GM12891 (cell line): ENCODE data around the gene SPTBN5.
"Not testable (repeated sequence)": the region's sequence is repeated elsewhere in the genome, so short reads cannot be mapped to it uniquely, and the experiment has no call there.

Source experiments
- DNase-seq: peaks from one replicate; pipeline ENCODE4 v3.0.0; 2011; ENCODE audit warnings: low spot score; ENCODE audit not compliant: insufficient read length
- FAIRE-seq: peaks from 2 replicates; lab custom pipeline; 2011; peaks lifted over from hg19 to GRCh38; lab: Jason Lieb, UNC
- PAX5 ChIP-seq: IDR thresholded peaks from 2 replicates; pipeline ENCODE4 v1.6.1; 2011; ENCODE audit warnings: low read length, moderate library complexity, mild to moderate bottlenecking; ENCODE audit not compliant: insufficient read depth, severe bottlenecking
- POLR2A ChIP-seq: IDR thresholded peaks from 2 replicates; pipeline ENCODE4 v1.6.1; 2011; ENCODE audit warnings: low read depth, low read length, control low read depth
- POLR2AphosphoS5 ChIP-seq: IDR thresholded peaks from 2 replicates; pipeline ENCODE4 v1.6.1; 2011; ENCODE audit warnings: low read depth, low read length, control low read depth
- POU2F2 ChIP-seq: IDR thresholded peaks from 2 replicates; pipeline ENCODE4 v1.6.1; 2011; ENCODE audit warnings: low read depth, mild to moderate bottlenecking, control low read depth, low read length, moderate library complexity
- SPI1 ChIP-seq: IDR thresholded peaks from 2 replicates; pipeline ENCODE4 v1.6.1; 2011; ENCODE audit warnings: low read depth, low read length, control low read depth
- TAF1 ChIP-seq: IDR thresholded peaks from 2 replicates; pipeline ENCODE4 v1.6.1; 2011; ENCODE audit warnings: low read depth, low read length, control low read depth

The SPTBN5 gene

DNA sequence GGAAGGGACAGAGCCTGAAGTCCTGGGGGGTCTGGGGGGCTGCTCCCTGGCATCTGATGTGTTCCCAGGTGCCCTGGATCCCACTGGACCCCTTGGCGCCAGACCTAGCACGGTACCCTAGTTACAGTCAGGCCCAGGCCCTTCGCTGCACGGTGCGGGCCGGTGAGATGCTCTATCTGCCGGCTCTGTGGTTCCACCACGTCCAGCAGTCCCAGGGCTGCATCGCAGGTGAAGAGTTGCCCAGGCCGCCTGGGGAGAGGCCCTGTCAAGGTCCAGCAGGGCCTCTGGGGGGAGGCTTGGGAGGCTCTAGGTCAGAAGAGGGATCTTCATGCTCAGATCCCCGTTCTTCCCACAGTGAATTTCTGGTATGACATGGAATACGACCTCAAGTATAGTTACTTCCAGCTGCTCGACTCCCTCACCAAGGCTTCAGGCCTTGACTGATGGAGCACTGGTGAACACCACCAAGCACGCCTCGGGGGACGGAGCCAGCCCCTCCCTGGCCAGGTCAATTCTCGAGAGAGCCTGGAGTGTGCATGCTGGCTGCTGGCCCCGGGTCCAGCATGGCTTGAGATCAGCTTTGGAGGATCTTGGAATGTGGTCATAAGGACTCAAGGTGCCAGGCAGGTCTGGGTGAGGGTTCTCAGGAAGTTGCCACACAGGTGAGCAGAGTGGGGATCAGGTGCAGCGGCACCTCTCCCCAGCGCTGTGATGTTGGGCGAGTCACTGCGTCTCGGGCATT, 57.0 kb downstream of the SPTBN5 start:
- DNase-seq: no peak
- TF ChIP-seq PAX5: no peak
- no peak for FAIRE-seq

DNA sequence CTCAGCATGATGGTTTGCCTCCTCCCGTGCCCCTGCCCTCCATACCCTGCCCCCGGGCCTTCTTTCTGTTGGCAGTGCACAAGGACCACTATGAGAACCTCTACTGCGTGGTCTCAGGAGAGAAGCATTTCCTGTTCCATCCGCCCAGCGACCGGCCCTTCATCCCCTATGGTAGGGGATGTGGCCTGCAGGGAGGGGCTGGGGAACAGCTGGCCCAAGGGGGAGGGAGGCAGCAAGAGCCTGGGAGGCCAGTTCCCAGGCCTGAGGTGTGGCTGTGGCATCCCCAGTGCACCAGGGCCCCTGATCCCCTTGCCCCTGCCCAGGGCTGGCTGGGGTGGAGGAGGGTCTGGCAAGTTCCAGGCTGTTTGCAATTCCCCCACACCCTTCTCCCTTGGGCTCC, 57.8 kb downstream of the SPTBN5 start:
- FAIRE-seq: no peak
- TF ChIP-seq POLR2AphosphoS5 (no peak), PAX5 (no peak), POU2F2 (no peak), SPI1 (no peak), POLR2A (no peak), TAF1 (no peak)
- no peak for DNase-seq

- DNase-seq: no peak
- no peak for FAIRE-seq
- TF ChIP-seq TAF1 (no peak), POLR2A (no peak), PAX5 (no peak), POLR2AphosphoS5 (no peak), SPI1 (no peak), POU2F2 (no peak)
These were observed 59.8 kb downstream of the SPTBN5 start for GRCh38 chr15:41834096-41834495.

DNA sequence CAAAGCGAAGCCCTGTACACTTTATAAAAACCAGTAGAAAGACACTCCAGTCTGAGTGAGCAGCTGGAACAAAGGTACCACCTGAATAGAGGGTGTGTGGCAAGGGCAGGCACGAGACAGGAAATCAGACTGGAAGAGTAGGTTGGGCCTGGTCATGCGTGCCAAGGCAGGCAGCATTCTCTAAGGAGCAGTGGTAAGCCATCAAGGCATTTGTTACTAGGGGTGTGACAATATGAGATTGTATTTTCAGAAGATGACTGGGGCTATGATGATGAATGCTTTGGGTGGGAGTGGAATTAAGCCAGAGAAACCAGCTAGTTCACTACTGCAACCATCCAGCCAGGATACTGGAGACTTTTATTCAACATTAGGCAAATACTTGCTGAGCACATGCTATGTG, 61.0 kb downstream of the SPTBN5 start:
- FAIRE-seq: peak; percentile 74
- TF ChIP-seq POLR2AphosphoS5 (no peak), POLR2A (no peak), PAX5 (no peak), SPI1 (no peak), TAF1 (no peak), POU2F2 (no peak)
- no peak for DNase-seq

- DNase-seq: no peak
- no peak for FAIRE-seq
- TF ChIP-seq POU2F2 (no peak), SPI1 (no peak), POLR2AphosphoS5 (no peak), POLR2A (no peak), PAX5 (no peak), TAF1 (no peak)
These were observed 61.6 kb downstream of the SPTBN5 start for GRCh38 chr15:41832208-41832607.

GRCh38 chr15:41831291-41831690, 62.6 kb downstream of the SPTBN5 start:
- FAIRE-seq: peak; percentile 66

GRCh38 chr15:41829959-41830646, 63.8 kb downstream of the SPTBN5 start:
- FAIRE-seq: no peak
- DNase-seq: no peak
- no peak for TF ChIP-seq POLR2A
- TF ChIP-seq POLR2AphosphoS5: no peak
- TF ChIP-seq PAX5: no peak
- TF ChIP-seq TAF1: no peak
- no peak for TF ChIP-seq POU2F2
- TF ChIP-seq SPI1: no peak

More at GRCh38 chr15:41831291-41831690, 62.6 kb downstream of the SPTBN5 start:
- not testable (repeated sequence) for DNase-seq

- peak; percentile 56 for FAIRE-seq
- DNase-seq: no peak
- TF ChIP-seq SPI1: no peak
- no peak for TF ChIP-seq TAF1
- no peak for TF ChIP-seq POLR2A
- TF ChIP-seq POU2F2: no peak
- TF ChIP-seq PAX5: no peak
- no peak for TF ChIP-seq POLR2AphosphoS5
These were observed 65.1 kb downstream of the SPTBN5 start for GRCh38 chr15:41828807-41829141.

GRCh38 chr15:41827880-41828806, 65.7 kb downstream of the SPTBN5 start, which contains the start of gene JMJD7:
Gene JMJD7 (plus strand): TSS chr15:41828092. CDS start chr15:41828125, 33 bp downstream.
- FAIRE-seq (peak; percentile 94), DNase-seq (peak; percentile 99)
- TF ChIP-seq POLR2AphosphoS5: peak; percentile 38; the same call in 1 of the 2 replicates
- TF ChIP-seq POU2F2: no peak
- TF ChIP-seq POLR2A: no peak
- no peak for TF ChIP-seq SPI1
- TF ChIP-seq PAX5: no peak
- TF ChIP-seq TAF1: no peak

DNA sequence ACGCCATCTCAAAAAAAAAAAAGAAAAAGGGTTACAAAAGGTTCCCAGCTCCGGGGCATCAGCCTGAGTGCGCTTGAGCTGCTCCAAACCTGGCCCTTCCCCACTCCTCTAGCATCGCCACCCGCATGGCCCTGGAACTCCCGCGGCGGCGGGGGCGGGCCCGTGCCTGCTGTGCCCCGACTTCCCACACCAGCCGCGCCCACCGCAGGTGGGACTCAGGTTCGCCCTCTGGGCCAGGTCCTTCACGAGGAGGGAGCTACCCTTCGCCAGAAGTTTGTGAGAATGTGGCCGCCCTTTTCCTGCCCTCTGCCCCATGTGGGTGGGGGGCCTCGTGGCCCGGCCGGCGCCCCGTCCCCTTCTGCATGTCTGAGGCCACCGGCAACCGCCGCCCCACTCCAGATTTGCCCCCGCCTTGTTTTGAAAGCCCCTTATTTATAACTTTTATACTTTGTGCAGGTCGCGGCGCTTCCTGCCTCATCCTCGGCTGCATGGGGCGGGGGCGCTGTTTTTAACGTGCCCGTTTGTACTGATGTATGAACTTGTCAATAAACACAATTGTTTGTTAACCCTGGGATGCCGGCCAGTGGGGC, 66.5 kb downstream of the SPTBN5 start:
- FAIRE-seq (peak; percentile 13), DNase-seq (no peak)
- TF ChIP-seq POLR2AphosphoS5: no peak
- TF ChIP-seq POLR2A: no peak
